Measurements from ENCODE around the gene SLC46A1. TPM values are rescaled to one million over a fixed set of nuclear protein-coding genes. Genes with fewer than 3 reads are reported as not detected.

SLC46A1 gene
- total RNA-seq, 2 experiments from 2014 or later: 2.3 to 2.9 TPM

DNA sequence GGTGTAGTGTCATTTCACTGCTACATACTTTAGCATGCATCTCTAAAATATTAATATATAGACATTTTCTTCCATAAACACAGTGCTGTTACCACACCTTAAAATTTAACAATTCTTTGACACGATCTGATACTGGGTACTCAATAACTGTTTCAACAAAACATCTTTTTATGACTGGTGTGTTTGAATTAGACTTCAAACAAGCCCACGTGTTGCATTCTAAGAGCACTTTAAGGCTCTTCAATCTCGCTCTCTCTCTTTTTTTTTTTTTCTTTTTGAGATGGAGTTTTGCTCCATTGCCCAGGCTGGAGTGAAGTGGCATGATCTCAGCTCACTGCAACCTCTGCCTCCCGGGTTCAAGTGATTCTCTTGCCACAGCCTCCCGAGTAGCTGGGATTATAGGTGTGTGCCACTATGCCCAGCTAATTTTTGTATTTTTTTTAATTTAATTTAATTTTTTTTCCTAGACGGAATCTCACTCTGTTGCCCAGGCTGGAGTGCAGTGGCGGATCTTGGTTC lies 15.8 kb upstream of the SLC46A1 start:
- Mint-ChIP-seq H3K9me3 (no peaks in the 10 kb centered on the region), H3K4me1 (ENCODE audit: low read depth) (no peaks in the 10 kb centered on the region), H3K27ac (no peak overlapping the region), H3K4me3 (no peak overlapping the region), H3K36me3 (no peaks in the 10 kb centered on the region), H3K27me3 (peaks cover 1% of the 10 kb centered on the region)
- ChIA-PET CTCF (interaction anchor here (1.2 kb wide), 1 partner anchor 8 kb away, joined by 3 read pairs; no protein-coding TSS in a partner anchor), POLR2A (no interaction called here)
- intact Hi-C loops (cut with micrococcal nuclease): no loop called here
- no peak for DNase-seq

DNA sequence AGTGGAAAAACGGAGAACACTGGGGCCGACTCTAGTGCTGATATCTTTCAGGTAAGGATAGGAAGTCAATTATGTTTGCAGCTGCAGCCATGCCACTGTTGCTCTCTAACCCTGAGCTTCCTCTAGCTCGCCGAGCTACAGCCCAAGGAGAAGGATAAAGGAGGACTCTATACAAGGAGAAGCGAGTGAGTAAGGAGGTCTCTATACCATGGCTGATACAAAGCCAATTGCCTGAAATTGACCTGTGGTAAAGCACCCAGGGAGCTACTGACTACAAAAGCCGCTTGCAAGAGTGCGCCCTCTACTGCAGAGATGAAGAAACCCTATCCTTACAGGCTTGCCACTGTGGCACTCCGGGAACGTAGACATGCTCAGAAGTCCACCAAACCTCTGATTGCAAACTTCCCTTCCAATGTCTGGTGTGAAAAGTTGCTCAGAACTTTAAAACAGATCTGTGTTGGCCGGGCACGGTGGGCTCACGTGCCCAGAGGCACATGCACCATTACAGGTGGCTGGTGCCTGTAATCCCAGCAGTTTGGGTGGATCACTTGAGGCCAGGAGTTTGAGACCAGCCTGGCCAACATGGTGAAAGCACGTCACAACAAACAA lies 10.8 kb upstream of the SLC46A1 start:
- Mint-ChIP-seq H3K27ac (no peak overlapping the region), H3K9me3 (no peaks in the 10 kb centered on the region), H3K27me3 (peaks cover 3% of the 10 kb centered on the region), H3K4me3 (no peak overlapping the region), H3K36me3 (no peaks in the 10 kb centered on the region), H3K4me1 (ENCODE audit: low read depth) (no peaks in the 10 kb centered on the region)
- intact Hi-C loops (cut with micrococcal nuclease): loop anchor here (2.0 to 10.0 kb wide), 2 partner anchors 32 to 182 kb away; no protein-coding TSS in a partner anchor
- ChIA-PET POLR2A (no interaction called here), CTCF (interaction anchor here (0.6 to 3.1 kb wide), 35 partner anchors 8 to 264 kb away, joined by 3 to 28 read pairs (median 5); partner anchors contain the start of genes IFT20, POLDIP2, SLC46A1 and TNFAIP1)
- peak; percentile 65 for DNase-seq

DNA sequence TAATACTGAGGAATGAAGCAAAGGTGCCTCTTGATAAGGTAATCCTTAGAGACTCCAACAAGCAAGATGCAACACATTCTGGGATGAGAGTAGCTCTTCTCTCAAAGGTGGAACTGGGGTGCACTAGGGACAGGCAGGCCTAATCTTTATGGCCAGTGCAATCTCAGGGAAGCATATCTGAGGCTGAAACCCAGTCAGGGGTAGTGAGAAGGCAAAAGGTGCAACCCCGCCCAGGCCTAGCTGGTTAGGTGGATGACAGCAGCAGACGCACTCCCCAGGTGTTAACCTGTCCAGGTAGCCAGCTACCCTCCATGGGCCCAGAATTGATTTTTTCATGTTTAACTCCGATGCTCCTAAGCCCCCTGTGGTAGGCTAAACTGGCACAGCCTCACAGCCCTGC lies 9.9 kb upstream of the SLC46A1 start:
- Mint-ChIP-seq H3K36me3 (no peaks in the 10 kb centered on the region), H3K4me1 (ENCODE audit: low read depth) (no peaks in the 10 kb centered on the region), H3K27me3 (peaks cover 3% of the 10 kb centered on the region), H3K4me3 (no peak overlapping the region), H3K9me3 (no peaks in the 10 kb centered on the region), H3K27ac (no peak overlapping the region)
- DNase-seq: no peak
- CTCF ChIA-PET: interaction anchor here (0.9 to 3.1 kb wide), 19 partner anchors 9 to 184 kb away, joined by 3 to 28 read pairs (median 5); partner anchors contain the start of gene SLC46A1
- POLR2A ChIA-PET: no interaction called here
- intact Hi-C loops (cut with micrococcal nuclease): loop anchor here (2.0 to 10.0 kb wide), 2 partner anchors 31 to 181 kb away; no protein-coding TSS in a partner anchor

DNA sequence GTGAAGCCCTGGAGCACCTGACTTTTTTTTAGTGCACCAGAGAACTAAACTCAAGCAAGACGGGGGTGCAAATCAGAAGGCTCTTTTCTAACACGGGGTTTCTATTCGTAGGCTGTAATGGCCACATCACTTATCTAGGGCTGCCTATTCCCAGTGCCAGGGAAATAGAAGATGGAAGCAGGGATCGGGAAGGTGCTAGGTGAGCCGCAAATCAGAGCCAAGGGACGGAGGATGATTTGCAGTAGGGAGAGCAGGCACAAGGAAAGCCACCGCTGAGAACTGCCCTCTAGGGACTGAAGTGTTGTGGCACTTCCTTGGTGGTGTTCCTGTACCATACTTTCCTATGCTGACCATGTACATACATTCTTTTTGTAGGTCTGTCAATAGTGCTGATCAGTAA lies 7.8 kb upstream of the SLC46A1 start:
- no peak for DNase-seq
- peaks cover 2% of the 10 kb centered on the region for H3K27me3 Mint-ChIP-seq
- ChIA-PET POLR2A (no interaction called here), CTCF (interaction anchor here (1.0 kb wide), 1 partner anchor 9 kb away, joined by 3 read pairs; no protein-coding TSS in a partner anchor)
- no peak overlapping the region for H3K4me3 Mint-ChIP-seq
- no peak overlapping the region for H3K27ac Mint-ChIP-seq
- no peaks in the 10 kb centered on the region for H3K36me3 Mint-ChIP-seq
- intact Hi-C loops (cut with micrococcal nuclease): loop anchor here (10.0 kb wide), 1 partner anchor 179 kb away; no protein-coding TSS in a partner anchor
- H3K4me1 Mint-ChIP-seq (ENCODE audit: low read depth): no peaks in the 10 kb centered on the region
- no peaks in the 10 kb centered on the region for H3K9me3 Mint-ChIP-seq

- Mint-ChIP-seq H3K27me3 (peaks cover 2% of the 10 kb centered on the region), H3K27ac (no peak overlapping the region), H3K4me3 (no peak overlapping the region), H3K36me3 (no peaks in the 10 kb centered on the region), H3K4me1 (ENCODE audit: low read depth) (no peaks in the 10 kb centered on the region), H3K9me3 (no peaks in the 10 kb centered on the region)
- intact Hi-C loops (cut with micrococcal nuclease): loop anchor here (10.0 kb wide), 1 partner anchor 177 kb away; no protein-coding TSS in a partner anchor
- DNase-seq: no peak
- ChIA-PET POLR2A (no interaction called here), CTCF (no interaction called here)
These were observed 6.1 kb upstream of the SLC46A1 start for GRCh38 chr17:28412099-28412498.

DNA sequence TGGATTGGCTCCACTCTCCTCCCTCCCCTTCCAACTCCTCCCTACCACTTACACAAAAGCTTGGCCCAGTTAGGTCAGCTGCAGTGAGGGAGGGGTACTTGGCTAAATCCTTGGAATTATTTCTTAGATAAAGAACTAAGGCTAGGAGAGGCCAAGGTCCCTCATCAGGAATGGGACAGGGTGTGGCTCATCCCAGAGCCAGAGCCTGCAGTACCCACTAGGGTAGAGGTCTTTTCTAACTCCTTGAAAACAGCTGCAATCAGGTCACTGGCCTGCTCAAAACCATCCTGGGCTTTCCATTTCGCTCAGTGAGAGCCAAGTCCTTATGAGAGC lies 1.9 kb upstream of the SLC46A1 start:
- Mint-ChIP-seq H3K27ac (no peak overlapping the region), H3K4me3 (no peak overlapping the region), H3K27me3 (peaks cover 2% of the 10 kb centered on the region), H3K36me3 (no peaks in the 10 kb centered on the region), H3K9me3 (no peaks in the 10 kb centered on the region), H3K4me1 (ENCODE audit: low read depth) (peaks cover 7% of the 10 kb centered on the region)
- CTCF ChIA-PET: interaction anchor here (1.1 to 5.3 kb wide), 2 partner anchors 8 to 9 kb away, joined by 3 to 26 read pairs; no protein-coding TSS in a partner anchor
- POLR2A ChIA-PET: no interaction called here
- intact Hi-C loops (cut with micrococcal nuclease): no loop called here
- DNase-seq: no peak

- intact Hi-C loops (cut with micrococcal nuclease): no loop called here
- Mint-ChIP-seq H3K4me1 (ENCODE audit: low read depth) (peaks cover 7% of the 10 kb centered on the region), H3K36me3 (no peaks in the 10 kb centered on the region), H3K27ac (no peak overlapping the region), H3K4me3 (no peak overlapping the region), H3K27me3 (peaks cover 2% of the 10 kb centered on the region), H3K9me3 (no peaks in the 10 kb centered on the region)
- CTCF ChIA-PET: interaction anchor here (5.3 kb wide), 1 partner anchor 9 kb away, joined by 26 read pairs; no protein-coding TSS in a partner anchor
- POLR2A ChIA-PET: no interaction called here
- no peak for DNase-seq
These were observed 1.3 kb upstream of the SLC46A1 start for GRCh38 chr17:28407130-28407973.

- H3K27me3 Mint-ChIP-seq: peaks cover 2% of the 10 kb centered on the region
- intact Hi-C loops (cut with micrococcal nuclease): no loop called here
- peaks cover 13% of the 10 kb centered on the region for H3K4me1 Mint-ChIP-seq (ENCODE audit: low read depth)
- CTCF ChIA-PET: interaction anchor here (5.3 kb wide), 1 partner anchor 10 kb away, joined by 26 read pairs; no protein-coding TSS in a partner anchor
- no peak overlapping the region for H3K27ac Mint-ChIP-seq
- H3K9me3 Mint-ChIP-seq: no peaks in the 10 kb centered on the region
- no peak for DNase-seq
- H3K4me3 Mint-ChIP-seq: peak overlapping the region; percentile 70
- POLR2A ChIA-PET: interaction anchor here (1.1 kb wide), 1 partner anchor 15 kb away, joined by 4 read pairs; no protein-coding TSS in a partner anchor
- H3K36me3 Mint-ChIP-seq: no peaks in the 10 kb centered on the region
These were observed 432 bp upstream of the SLC46A1 start for GRCh38 chr17:28406473-28406814.

DNA sequence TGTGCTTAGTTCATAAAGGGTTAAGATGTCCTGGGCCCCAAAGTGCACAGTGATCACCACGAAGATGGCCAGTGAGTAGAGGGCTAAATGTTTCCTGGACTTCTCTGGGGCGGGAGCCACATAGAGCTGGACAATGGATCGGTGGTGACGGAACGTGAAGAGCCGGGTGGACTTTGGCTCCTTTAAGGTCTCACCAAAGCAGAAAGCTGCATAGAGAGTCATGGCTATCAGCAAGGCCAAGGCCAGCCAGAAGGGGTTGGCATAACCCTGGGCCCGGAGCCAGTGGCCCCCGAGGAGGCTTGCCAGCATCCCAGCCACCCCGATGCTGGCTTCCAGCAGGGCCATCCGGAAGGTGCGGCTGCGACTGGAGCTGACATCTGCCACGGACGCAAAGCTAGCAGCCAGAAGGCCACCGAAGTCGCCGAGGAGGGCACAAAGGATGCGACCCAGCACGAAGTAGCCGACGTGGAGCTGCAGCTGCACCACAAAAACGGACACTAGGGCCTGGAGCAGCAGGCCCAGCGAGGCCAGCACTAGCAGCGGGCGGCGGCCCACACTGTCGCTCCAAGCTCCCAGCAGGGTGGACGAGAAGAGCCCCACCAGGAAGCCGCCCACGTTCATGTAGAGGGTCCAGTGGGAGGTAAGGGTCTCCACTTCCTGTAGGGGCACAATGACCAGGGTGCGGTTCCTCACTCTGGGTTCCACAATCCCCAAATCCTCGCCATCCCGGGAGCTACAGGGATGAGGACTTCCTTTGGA lies 1.0 kb downstream of the SLC46A1 start:
- intact Hi-C loops (cut with micrococcal nuclease): no loop called here
- peaks cover 2% of the 10 kb centered on the region for H3K27me3 Mint-ChIP-seq
- ChIA-PET CTCF (interaction anchor here (0.9 to 5.3 kb wide), 5 partner anchors 10 to 154 kb away, joined by 3 to 26 read pairs (median 3); no protein-coding TSS in a partner anchor), POLR2A (interaction anchor here (1.0 kb wide), 1 partner anchor 48 kb away, joined by 3 read pairs; the partner anchor contains the start of gene POLDIP2)
- no peak for DNase-seq
- no peaks in the 10 kb centered on the region for H3K9me3 Mint-ChIP-seq
- H3K4me3 Mint-ChIP-seq: peak overlapping the region; percentile 75
- H3K36me3 Mint-ChIP-seq: no peaks in the 10 kb centered on the region
- H3K4me1 Mint-ChIP-seq (ENCODE audit: low read depth): peaks cover 13% of the 10 kb centered on the region
- no peak overlapping the region for H3K27ac Mint-ChIP-seq

GRCh38 chr17:28404461-28404811 lies 1.6 kb downstream of the SLC46A1 start:
- Mint-ChIP-seq H3K27me3 (peaks cover 2% of the 10 kb centered on the region), H3K4me3 (peak overlapping the region; percentile 27)

GRCh38 chr17:28404007-28404406 lies 2.0 kb downstream of the SLC46A1 start:
- no peak for DNase-seq
- no peak overlapping the region for H3K4me3 Mint-ChIP-seq
- CTCF ChIA-PET: interaction anchor here (0.9 to 5.3 kb wide), 4 partner anchors 11 to 153 kb away, joined by 3 to 26 read pairs (median 3); no protein-coding TSS in a partner anchor
- peaks cover 2% of the 10 kb centered on the region for H3K27me3 Mint-ChIP-seq
- H3K4me1 Mint-ChIP-seq (ENCODE audit: low read depth): peaks cover 13% of the 10 kb centered on the region
- H3K27ac Mint-ChIP-seq: no peak overlapping the region
- H3K36me3 Mint-ChIP-seq: no peaks in the 10 kb centered on the region
- H3K9me3 Mint-ChIP-seq: no peaks in the 10 kb centered on the region
- intact Hi-C loops (cut with micrococcal nuclease): no loop called here
- POLR2A ChIA-PET: no interaction called here

More at GRCh38 chr17:28404461-28404811, 1.6 kb downstream of the SLC46A1 start:
- ChIA-PET POLR2A (no interaction called here), CTCF (interaction anchor here (0.9 to 5.3 kb wide), 5 partner anchors 10 to 154 kb away, joined by 3 to 26 read pairs (median 3); no protein-coding TSS in a partner anchor)
- no peaks in the 10 kb centered on the region for H3K36me3 Mint-ChIP-seq
- H3K9me3 Mint-ChIP-seq: no peaks in the 10 kb centered on the region
- no peak overlapping the region for H3K27ac Mint-ChIP-seq
- intact Hi-C loops (cut with micrococcal nuclease): no loop called here
- peaks cover 13% of the 10 kb centered on the region for H3K4me1 Mint-ChIP-seq (ENCODE audit: low read depth)
- DNase-seq: no peak

Measured in activated CD4-positive, alpha-beta memory T cell treated with anti-CD3 and anti-CD28 coated beads for 36 hours (primary cell).